ENCODE results near the gene KISS1R.
"Not testable (repeated sequence)": the region's sequence is repeated elsewhere in the genome, so short reads cannot be mapped to it uniquely, and the experiment has no call there.

The KISS1R gene

GRCh38 chr19:917323-918151 lies at the start of gene KISS1R:
Gene KISS1R (plus strand): TSS chr19:917333. CDS start chr19:917503, 170 bp downstream.
- DNase-seq: peak; percentile 66

GRCh38 chr19:867855-868457 lies 49.2 kb upstream of the KISS1R start:
- no peak for DNase-seq

- no peak for DNase-seq
Observed at GRCh38 chr19:868458-869244, 48.5 kb upstream of the KISS1R start.

GRCh38 chr19:869245-870177 lies 47.6 kb upstream of the KISS1R start:
- no peak for DNase-seq

GRCh38 chr19:870314-870713 lies 46.8 kb upstream of the KISS1R start:
- DNase-seq: no peak

- DNase-seq: no peak
Observed at GRCh38 chr19:870963-871401, 46.2 kb upstream of the KISS1R start.

- no peak for DNase-seq
Observed at GRCh38 chr19:871446-872265, 45.5 kb upstream of the KISS1R start.

- DNase-seq: peak; percentile 90
Observed at GRCh38 chr19:872266-872951, 44.7 kb upstream of the KISS1R start.

GRCh38 chr19:873084-873483 lies 44.0 kb upstream of the KISS1R start:
- peak; percentile 79 for DNase-seq

- DNase-seq: no peak
Observed at GRCh38 chr19:873561-874041, 43.5 kb upstream of the KISS1R start.

GRCh38 chr19:875265-875879 lies 41.8 kb upstream of the KISS1R start:
- DNase-seq: no peak

GRCh38 chr19:876089-876488 lies 41.0 kb upstream of the KISS1R start:
- DNase-seq: no peak

- DNase-seq: no peak
Observed at GRCh38 chr19:876780-877314, 40.3 kb upstream of the KISS1R start.

GRCh38 chr19:877992-878660 lies 39.0 kb upstream of the KISS1R start:
- DNase-seq: not testable (repeated sequence)

- DNase-seq: not testable (repeated sequence)
Observed at GRCh38 chr19:878751-879561, 38.2 kb upstream of the KISS1R start.

GRCh38 chr19:879711-880438 lies 37.3 kb upstream of the KISS1R start:
- no peak for DNase-seq

GRCh38 chr19:881385-882071 lies 35.6 kb upstream of the KISS1R start:
- DNase-seq: no peak

Data from stimulated activated CD8-positive, alpha-beta memory T cell treated with anti-CD3 and anti-CD28 coated beads, Interleukin-4, amount 100 ng/mL, for 48 hours (primary cell).